Gastroesophageal sphincter (tissue), 4 donors: ENCODE measurements around the gene WFIKKN1. TPM values are rescaled to one million over a fixed set of nuclear protein-coding genes. Genes with fewer than 3 reads are reported as not detected.

ENCODE experiments used
- ATAC-seq: fragments of 150-250 bp; one replicate; pipeline ENCODE4 v1.9.1; 2016; ENCODE audit warnings: mild to moderate bottlenecking, moderate library complexity
- H3K27ac ChIP-seq, 4 donors: fragments of 200-600 bp; sonication (generic) in 3 of 4; 1 replicate in 3 of 4; 2 replicates in 1 of 4; pipeline ENCODE4 v1.5.1; 2016 to 2019
- H3K27me3 ChIP-seq: fragments of 200-600 bp; sonication (generic); one replicate; pipeline ENCODE4 v1.5.1; 2019
- H3K36me3 ChIP-seq, 2 donors: fragments of 200-600 bp; sonication (generic); one replicate each; pipeline ENCODE4 v1.5.1; 2019; ENCODE audit warnings: control low read depth in 1 of 2
- H3K4me1 ChIP-seq, 3 donors: fragments of 200-600 bp; sonication (generic); 1 replicate in 2 of 3; 2 replicates in 1 of 3; pipeline ENCODE4 v1.5.1; 2016 to 2019; ENCODE audit warnings: control low read depth in 2 of 3
- H3K4me3 ChIP-seq, 2 donors: fragments of 200-600 bp; sonication (generic); one replicate each; pipeline ENCODE4 v1.5.1; 2019; ENCODE audit warnings: mild to moderate bottlenecking in 1 of 2, moderate library complexity in 1 of 2
- H3K9me3 ChIP-seq, 3 donors: fragments of 200-600 bp; sonication (generic); one replicate each; pipeline ENCODE4 v1.5.1; 2017 to 2019; ENCODE audit warnings: control low read depth in 2 of 3
- CTCF ChIP-seq, 4 experiments: fragments of 200-600 bp in 2 of 4; fragments of 450-650 bp in 2 of 4; sonication (generic) in 1 of 4; IDR thresholded peaks; one replicate each; pipeline ENCODE4 v1.5.1; 2017 to 2019; ENCODE audit warnings: antibody characterized with exemption in 4 of 4, mild to moderate bottlenecking in 2 of 4, moderate library complexity in 2 of 4
- EP300 ChIP-seq: sonication (generic); formaldehyde crosslinking; IDR thresholded peaks from one replicate; pipeline ENCODE4 v1.6.1; 2017; ENCODE audit warnings: antibody characterized with exemption, mild to moderate bottlenecking
- POLR2A ChIP-seq, 2 donors: fragments of 450-650 bp; IDR thresholded peaks; one replicate each; pipeline ENCODE4 v1.6.1; 2017; ENCODE audit warnings: antibody characterized with exemption in 2 of 2, mild to moderate bottlenecking in 2 of 2, moderate library complexity in 1 of 2
- POLR2AphosphoS5 ChIP-seq: sonication (generic); formaldehyde crosslinking; IDR thresholded peaks from one replicate; pipeline ENCODE4 v1.6.1; 2017; ENCODE audit warnings: antibody characterized with exemption
- WGBS, 2 donors: methylation state at CpG; one replicate each; pipeline ENCODE4 v1.1.5; 2018; ENCODE audit warnings: low coverage in 1 of 2; 5-methylcytosine and 5-hydroxymethylcytosine counted together
- total RNA-seq, 4 donors: library from RNA; depleted of rRNA; stranded (reverse); fragments of >200 nt; gene quantifications; one replicate each; pipeline ENCODE4 v1.1.0, GENCODE V29; 2016

The WFIKKN1 gene
- total RNA-seq, 4 donors from 2014 or later: 0.17 to 0.93 (median 0.35) TPM; not detected in 1

- WGBS, 2 donors: 82 to 84% methylated on average over 3 of the region's 39 CpGs
- no peak for TF ChIP-seq EP300
- no peak for TF ChIP-seq CTCF (IDR thresholded peaks at IDR 0.05)
- no peak for TF ChIP-seq POLR2A (IDR thresholded peaks at IDR 0.05)
- no peak for TF ChIP-seq POLR2AphosphoS5
Measured at GRCh38 chr16:616733-617586, 13.8 kb upstream of the WFIKKN1 start.

GRCh38 chr16:617855-618254 is 12.9 kb upstream of the WFIKKN1 start:
- H3K36me3 ChIP-seq: peaks cover 0 to 38% of the 10 kb centered on the region in 2 donors
- H3K27ac ChIP-seq: no peak overlapping the region
- H3K4me3 ChIP-seq: no peak overlapping the region
- TF ChIP-seq CTCF (IDR thresholded peaks at IDR 0.05) (no peak), POLR2AphosphoS5 (no peak), EP300 (no peak), POLR2A (IDR thresholded peaks at IDR 0.05) (no peak)
- H3K27me3 ChIP-seq: no peaks in the 10 kb centered on the region
- H3K9me3 ChIP-seq: no peaks in the 10 kb centered on the region
- 74 to 89% methylated on average over 3 to 4 of the region's 16 CpGs for WGBS, 2 donors
- no peak for ATAC-seq
- H3K4me1 ChIP-seq: peaks cover 0 to 13% (median 0%) of the 10 kb centered on the region in 3 donors

More at GRCh38 chr16:616733-617586, 13.8 kb upstream of the WFIKKN1 start:
- no peak for ATAC-seq
- Histone ChIP-seq H3K9me3 (no peaks in the 10 kb centered on the region), H3K4me3 (no peak overlapping the region), H3K27me3 (no peaks in the 10 kb centered on the region), H3K4me1 (peaks cover 0 to 10% (median 0%) of the 10 kb centered on the region in 3 donors), H3K27ac (no peak overlapping the region), H3K36me3 (peaks cover 0 to 38% of the 10 kb centered on the region in 2 donors)

GRCh38 chr16:619476-620100 is 11.2 kb upstream of the WFIKKN1 start:
- Histone ChIP-seq H3K27me3 (no peaks in the 10 kb centered on the region), H3K36me3 (peaks cover 0 to 31% of the 10 kb centered on the region in 2 donors), H3K4me1 (peaks cover 0 to 13% (median 0%) of the 10 kb centered on the region in 3 donors), H3K9me3 (no peaks in the 10 kb centered on the region), H3K27ac (no peak overlapping the region), H3K4me3 (no peak overlapping the region)
- WGBS, 2 donors: no CpG with 5 or more reads among the region's 20 CpGs
- no peak for ATAC-seq
- TF ChIP-seq EP300 (no peak), POLR2A (IDR thresholded peaks at IDR 0.05) (no peak), POLR2AphosphoS5 (no peak), CTCF (IDR thresholded peaks at IDR 0.05) (no peak)

- 85 to 88% methylated on average over 2 to 8 of the region's 41 CpGs for WGBS, 2 donors
- H3K36me3 ChIP-seq: peaks cover 0 to 37% of the 10 kb centered on the region in 2 donors
- no peak for ATAC-seq
- no peak overlapping the region for H3K27ac ChIP-seq
- H3K4me1 ChIP-seq: peaks cover 0 to 13% (median 0%) of the 10 kb centered on the region in 3 donors
- H3K9me3 ChIP-seq: no peaks in the 10 kb centered on the region
- H3K27me3 ChIP-seq: no peaks in the 10 kb centered on the region
- no peak overlapping the region for H3K4me3 ChIP-seq
- TF ChIP-seq EP300 (no peak), POLR2A (IDR thresholded peaks at IDR 0.05) (no peak), CTCF (IDR thresholded peaks at IDR 0.05) (no peak), POLR2AphosphoS5 (no peak)
Measured at GRCh38 chr16:620700-621525, 9.9 kb upstream of the WFIKKN1 start.
